Neuronal stem cell (in vitro differentiated cells): ENCODE measurements around the gene PRR7.

Experiments used
- DNase-seq: peaks from one replicate; pipeline ENCODE4 v3.0.0-alpha.2; 2013; ENCODE audit warnings: low spot score
- H2AFZ ChIP-seq: one replicate; pipeline ENCODE4 v1.6.1; 2013; ENCODE audit warnings: mild to moderate bottlenecking, low read length, inconsistent platforms
- H2AK5ac ChIP-seq: 2 replicates; pipeline ENCODE4 v1.6.1; 2013; ENCODE audit warnings: low read depth, mild to moderate bottlenecking, inconsistent platforms, low read length, moderate library complexity, mixed read lengths
- H2BK120ac ChIP-seq: 2 replicates; pipeline ENCODE4 v1.6.1; 2013; ENCODE audit warnings: low read depth, mild to moderate bottlenecking, inconsistent platforms, low read length, moderate library complexity, mixed read lengths
- H2BK12ac ChIP-seq: one replicate; pipeline ENCODE4 v1.6.1; 2013; ENCODE audit warnings: low read length, inconsistent platforms
- H2BK15ac ChIP-seq: 2 replicates; pipeline ENCODE4 v1.6.1; 2013; ENCODE audit warnings: mild to moderate bottlenecking, low read length, inconsistent platforms, mixed read lengths
- H2BK5ac ChIP-seq: one replicate; pipeline ENCODE4 v1.6.1; 2013; ENCODE audit warnings: inconsistent platforms, mild to moderate bottlenecking, low read length, moderate library complexity
- H3K14ac ChIP-seq: one replicate; pipeline ENCODE4 v1.6.1; 2013; ENCODE audit warnings: low read length, inconsistent platforms
- H3K18ac ChIP-seq: 2 replicates; pipeline ENCODE4 v1.6.1; 2013; ENCODE audit warnings: low read length, inconsistent platforms
- H3K23ac ChIP-seq: 2 replicates; pipeline ENCODE4 v1.6.1; 2013; ENCODE audit warnings: low read depth, mild to moderate bottlenecking, mixed read lengths, low read length, inconsistent platforms; ENCODE audit not compliant: poor library complexity
- H3K27ac ChIP-seq: replicated peaks from 3 replicates; pipeline ENCODE4 v1.5.1; 2013; ENCODE audit warnings: low read length, inconsistent platforms
- H3K27me3 ChIP-seq, 3 experiments: 2 replicates each; pipeline ENCODE4 v1.6.1; 2013; ENCODE audit warnings: low read length in 3 of 3, mild to moderate bottlenecking in 2 of 3, inconsistent platforms in 1 of 3, low read depth in 1 of 3, mixed read lengths in 1 of 3, moderate library complexity in 1 of 3; ENCODE audit not compliant: control insufficient read depth in 3 of 3, insufficient read depth in 3 of 3
- H3K36me3 ChIP-seq, 2 donors: replicated peaks in 1 of 2; 2 replicates each; pipeline ENCODE4 v1.6.1; 2013; ENCODE audit warnings: low read length in 2 of 2; ENCODE audit not compliant: control insufficient read depth in 2 of 2, insufficient read depth in 2 of 2
- H3K4ac ChIP-seq: 2 replicates; pipeline ENCODE4 v1.6.1; 2013; ENCODE audit warnings: inconsistent platforms, mild to moderate bottlenecking, low read length, moderate library complexity
- H3K4me1 ChIP-seq, 2 donors: 1 replicate in 1 of 2; 2 replicates in 1 of 2; pipeline ENCODE4 v1.6.1; 2013; ENCODE audit warnings: low read length in 2 of 2, low read depth in 1 of 2; ENCODE audit not compliant: control insufficient read depth in 2 of 2, insufficient read depth in 1 of 2
- H3K4me2 ChIP-seq: one replicate; pipeline ENCODE4 v1.6.1; 2013; ENCODE audit warnings: mild to moderate bottlenecking, low read length, inconsistent platforms; ENCODE audit not compliant: insufficient read depth, poor library complexity, severe bottlenecking
- H3K4me3 ChIP-seq, 2 donors: 2 replicates each; pipeline ENCODE4 v1.5.1; 2013; ENCODE audit warnings: low read length in 2 of 2, mild to moderate bottlenecking in 2 of 2, inconsistent platforms in 1 of 2, moderate library complexity in 1 of 2
- H3K79me1 ChIP-seq: one replicate; pipeline ENCODE4 v1.6.1; 2013; ENCODE audit warnings: low read depth, mild to moderate bottlenecking, inconsistent platforms, low read length, moderate library complexity
- H3K9ac ChIP-seq: one replicate; pipeline ENCODE4 v1.6.1; 2013; ENCODE audit warnings: mild to moderate bottlenecking, low read depth, low read length, inconsistent platforms; ENCODE audit not compliant: poor library complexity
- H3K9me3 ChIP-seq, 2 donors: replicated peaks in 1 of 2; 2 replicates each; pipeline versions ENCODE3 to v1.6.1; 2013; ENCODE audit warnings: low read length in 2 of 2, mild to moderate bottlenecking in 2 of 2, inconsistent platforms in 1 of 2, low read depth in 1 of 2, mixed read lengths in 1 of 2, moderate library complexity in 1 of 2; ENCODE audit not compliant: control insufficient read depth in 2 of 2, insufficient read depth in 1 of 2
- H4K8ac ChIP-seq: one replicate; pipeline ENCODE4 v1.6.1; 2013; ENCODE audit warnings: low read depth, mild to moderate bottlenecking, inconsistent platforms, low read length, moderate library complexity
- H4K91ac ChIP-seq: one replicate; pipeline ENCODE4 v1.6.1; 2013; ENCODE audit warnings: low read length, low read depth, mild to moderate bottlenecking, inconsistent platforms; ENCODE audit not compliant: poor library complexity
- WGBS, 2 donors: extraction: QIAGEN DNeasy Blood & Tissue Kit; methylation state at CpG; one replicate each; pipeline ENCODE4 v1.1.7; 2013; ENCODE audit warnings: missing lambda C conversion rate in 2 of 2, mixed read lengths in 1 of 2; ENCODE audit not compliant: insufficient read length in 2 of 2, insufficient replicate concordance in 1 of 2; ENCODE audit errors: extremely low coverage in 2 of 2; 5-methylcytosine and 5-hydroxymethylcytosine counted together

The PRR7 gene

GRCh38 chr5:177431317-177432142 is 15.1 kb upstream of the PRR7 start:
- DNase-seq, result no peak
- H2AK5ac ChIP-seq, result no peak overlapping the region
- H4K91ac ChIP-seq, result no peak overlapping the region
- H3K27ac ChIP-seq, result no peak overlapping the region
- no peak overlapping the region for H4K8ac ChIP-seq
- no peak overlapping the region for H3K14ac ChIP-seq
- H2BK12ac ChIP-seq, result no peak overlapping the region
- H3K36me3 ChIP-seq, result peaks cover 37 to 68% of the 10 kb centered on the region in 2 donors
- peaks cover 6% of the 10 kb centered on the region for H3K79me1 ChIP-seq
- H3K4ac ChIP-seq, result no peak overlapping the region
- no peak overlapping the region for H2AFZ ChIP-seq
- no peak overlapping the region for H2BK15ac ChIP-seq
- H3K27me3 ChIP-seq, result no peaks in the 10 kb centered on the region
- H3K4me1 ChIP-seq, result peaks cover 11 to 12% of the 10 kb centered on the region in 2 donors
- H2BK5ac ChIP-seq, result no peak overlapping the region
- no CpG with 5 or more reads among the region's 29 CpGs for WGBS, 2 donors
- H3K23ac ChIP-seq, result peak overlapping the region; percentile 66
- H3K9ac ChIP-seq, result no peak overlapping the region
- H3K18ac ChIP-seq, result no peak overlapping the region
- H3K4me3 ChIP-seq, result no peak overlapping the region
- H3K9me3 ChIP-seq, result no peaks in the 10 kb centered on the region
- H3K4me2 ChIP-seq, result no peak overlapping the region
- H2BK120ac ChIP-seq, result no peak overlapping the region

- peak overlapping the region; percentile 66 for H3K23ac ChIP-seq
- no peak overlapping the region for H3K4me2 ChIP-seq
- H4K91ac ChIP-seq, result no peak overlapping the region
- no peak overlapping the region for H4K8ac ChIP-seq
- H2BK12ac ChIP-seq, result no peak overlapping the region
- H2AK5ac ChIP-seq, result no peak overlapping the region
- H3K4ac ChIP-seq, result no peak overlapping the region
- no peak overlapping the region for H3K14ac ChIP-seq
- no peak overlapping the region for H2AFZ ChIP-seq
- H3K79me1 ChIP-seq, result peaks cover 4% of the 10 kb centered on the region
- H3K9ac ChIP-seq, result no peak overlapping the region
- H2BK120ac ChIP-seq, result no peak overlapping the region
- H3K18ac ChIP-seq, result no peak overlapping the region
- H3K4me1 ChIP-seq, result peaks cover 8 to 10% of the 10 kb centered on the region in 2 donors
- no peak overlapping the region for H3K4me3 ChIP-seq
- H3K27me3 ChIP-seq, result no peaks in the 10 kb centered on the region
- H3K27ac ChIP-seq, result no peak overlapping the region
- DNase-seq, result no peak
- no peak overlapping the region for H2BK5ac ChIP-seq
- no CpG with 5 or more reads among the region's 18 CpGs for WGBS, 2 donors
- no peaks in the 10 kb centered on the region for H3K9me3 ChIP-seq
- H3K36me3 ChIP-seq, result peaks cover 40 to 74% of the 10 kb centered on the region in 2 donors
- no peak overlapping the region for H2BK15ac ChIP-seq
Observed at GRCh38 chr5:177432143-177432838, 14.3 kb upstream of the PRR7 start.

DNA sequence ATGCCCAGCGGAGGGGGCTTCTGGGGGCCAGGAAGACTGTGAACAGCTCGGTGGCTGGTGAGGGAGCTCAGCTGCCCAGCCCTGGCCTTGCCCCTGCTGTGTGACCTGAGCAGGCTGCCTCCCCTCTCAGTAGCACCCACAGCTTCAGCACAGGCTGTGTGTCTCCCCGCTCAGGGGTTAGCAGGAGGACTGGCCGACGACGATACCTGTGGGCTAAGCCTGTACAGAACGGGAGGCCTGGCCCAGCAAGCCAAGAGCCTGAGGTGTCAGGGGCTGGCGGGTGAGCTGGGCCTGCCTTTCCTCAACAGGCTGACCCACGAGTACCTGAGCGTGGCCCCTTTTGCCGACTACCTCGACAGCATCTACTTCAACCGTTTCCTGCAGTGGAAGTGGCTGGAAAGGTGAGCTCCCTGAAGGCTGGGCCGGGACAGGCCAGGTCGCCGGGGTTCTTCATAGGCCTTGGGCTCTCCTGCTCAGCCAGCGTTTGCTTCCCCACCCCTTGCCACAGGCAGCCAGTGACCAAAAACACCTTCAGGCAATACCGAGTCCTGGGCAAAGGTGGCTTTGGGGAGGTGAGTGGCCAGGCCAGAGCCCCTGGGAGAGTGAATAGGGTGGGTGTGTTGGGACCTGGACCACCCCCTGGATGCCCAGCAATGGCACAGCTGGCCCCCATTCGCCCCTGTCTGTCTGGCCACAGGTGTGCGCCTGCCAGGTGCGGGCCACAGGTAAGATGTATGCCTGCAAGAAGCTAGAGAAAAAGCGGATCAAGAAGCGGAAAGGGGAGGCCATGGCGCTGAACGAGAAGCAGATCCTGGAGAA is 13.6 kb upstream of the PRR7 start:
- Histone ChIP-seq H3K14ac (no peak overlapping the region), H3K9ac (no peak overlapping the region), H2AFZ (no peak overlapping the region), H3K18ac (no peak overlapping the region), H3K79me1 (peaks cover 4% of the 10 kb centered on the region), H4K8ac (no peak overlapping the region), H2BK5ac (no peak overlapping the region), H3K4ac (no peak overlapping the region), H3K9me3 (no peaks in the 10 kb centered on the region), H2BK120ac (no peak overlapping the region), H2BK12ac (no peak overlapping the region), H4K91ac (no peak overlapping the region), H3K36me3 (peaks cover 43 to 80% of the 10 kb centered on the region in 2 donors), H2AK5ac (no peak overlapping the region), H3K27me3 (no peaks in the 10 kb centered on the region), H3K4me3 (no peak overlapping the region), H3K27ac (no peak overlapping the region), H3K4me2 (no peak overlapping the region), H3K4me1 (peaks cover under 1 to 3% of the 10 kb centered on the region in 2 donors), H3K23ac (peak overlapping the region; percentile 5), H2BK15ac (no peak overlapping the region)
- no peak for DNase-seq
- WGBS, 2 donors, result no CpG with 5 or more reads among the region's 25 CpGs
